Esophagus squamous epithelium (tissue), 5 donors: Measurements from ENCODE around the gene MAGIX. TPM values are rescaled to one million over a fixed set of nuclear protein-coding genes. Genes with fewer than 3 reads are reported as not detected.

Experiments
- DNase-seq: peaks from one replicate; lab custom pipeline; 2025; lab: John Stamatoyannopoulos, UW
- H3K27ac ChIP-seq, 4 donors: fragments of 200-600 bp; sonication (generic); one replicate each; pipeline ENCODE4 v1.5.1; 2016 to 2019; ENCODE audit warnings: mild to moderate bottlenecking in 1 of 4
- H3K27me3 ChIP-seq, 4 donors: fragments of 200-600 bp; sonication (generic); 1 replicate in 3 of 4; 2 replicates in 1 of 4; pipeline versions ENCODE4 v1.5.1 to v1.6.0; 2017 to 2021; ENCODE audit warnings: antibody characterized with exemption in 1 of 4
- H3K36me3 ChIP-seq, 3 donors: fragments of 200-600 bp; sonication (generic); one replicate each; pipeline ENCODE4 v1.5.1; 2016 to 2019
- H3K4me1 ChIP-seq, 3 donors: fragments of 200-600 bp; sonication (generic); one replicate each; pipeline ENCODE4 v1.5.1; 2017 to 2019
- H3K4me3 ChIP-seq, 4 donors: fragments of 200-600 bp; sonication (generic); 1 replicate in 3 of 4; 2 replicates in 1 of 4; pipeline ENCODE4 v1.5.1; 2016 to 2019; ENCODE audit warnings: mild to moderate bottlenecking in 2 of 4, moderate library complexity in 1 of 4
- H3K9me3 ChIP-seq, 3 donors: fragments of 200-600 bp; sonication (generic); one replicate each; pipeline ENCODE4 v1.5.1; 2016 to 2019
- POLR2A ChIP-seq, 4 donors: fragments of 450-650 bp; IDR thresholded peaks; one replicate each; pipeline ENCODE4 v1.6.1; 2017; ENCODE audit warnings: antibody characterized with exemption in 4 of 4, mild to moderate bottlenecking in 4 of 4, moderate library complexity in 3 of 4
- WGBS, 2 donors: methylation state at CpG; one replicate each; pipeline ENCODE4 v1.1.5; 2018; 5-methylcytosine and 5-hydroxymethylcytosine counted together
- intact Hi-C: fragments of 100-400 bp; cut with DNase I; formaldehyde crosslinking; loops from one replicate; pipeline ENCODE4 v1.15.0; 2022
- total RNA-seq, 4 donors: library from RNA; depleted of rRNA; stranded (reverse); fragments of >200 nt; gene quantifications; one replicate each; pipeline ENCODE4 v1.1.0, GENCODE V29; 2016
- TF ChIP-seq, protein P1 (sequence below), 6 experiments: fragments of 450-650 bp in 4 of 6; fragments of 200-600 bp in 2 of 6; sonication (generic) in 2 of 6; IDR thresholded peaks; one replicate each; pipeline ENCODE4 v1.5.1; 2016 to 2019; ENCODE audit warnings: antibody characterized with exemption in 6 of 6, mild to moderate bottlenecking in 4 of 6, moderate library complexity in 4 of 6
- donor health status: DM: yes; HTN: yes; CAD: no.

MAGIX gene
- total RNA-seq, 4 donors from 2014 or later = 5.1 to 15.0 (median 8.5) TPM

DNA sequence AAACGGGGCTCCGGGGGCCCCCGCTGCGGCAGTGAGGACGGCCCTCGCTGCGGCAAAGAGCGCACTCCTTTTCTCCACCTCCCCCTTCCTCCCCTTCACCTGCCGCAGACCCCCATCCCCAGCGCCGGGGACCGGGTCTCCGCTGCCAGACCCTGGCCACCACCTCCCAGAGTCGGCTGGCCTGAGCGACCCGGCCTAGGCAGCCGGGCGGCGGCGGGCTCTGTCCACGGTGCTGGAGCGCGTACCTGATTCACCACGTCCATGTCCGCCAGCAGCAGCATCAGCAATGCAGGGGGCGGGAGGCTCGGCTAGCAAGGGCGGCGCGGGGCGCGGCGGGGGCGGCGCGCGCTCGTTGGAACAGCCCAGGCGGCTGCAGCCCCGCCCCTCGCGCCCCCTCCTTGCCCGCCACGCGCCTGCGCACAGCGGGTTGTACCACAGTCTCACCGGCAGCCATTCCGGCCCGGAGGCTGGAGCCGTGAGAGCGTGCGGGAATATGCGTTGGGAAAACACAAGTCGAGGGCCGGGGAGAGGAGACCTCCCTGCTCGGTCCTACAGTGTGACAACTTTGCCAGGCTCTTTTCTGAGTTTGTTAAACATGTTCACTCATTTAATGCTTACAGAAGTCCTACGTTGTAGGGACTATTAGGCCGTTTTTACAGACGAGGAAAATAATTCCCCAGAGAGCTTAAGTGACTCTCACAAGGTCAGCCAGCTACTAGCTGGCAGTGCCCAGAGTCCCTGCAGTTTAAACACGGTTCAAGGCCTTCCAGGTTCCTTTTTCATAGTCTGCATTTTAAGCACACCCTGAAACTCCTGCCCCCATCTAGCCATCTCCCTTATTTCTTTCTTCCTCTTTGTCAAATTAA is 37.6 kb downstream of the MAGIX start, which contains the start of gene SYP:
Gene SYP, minus strand, starts transcription at position 288 of the 866 bp plus-strand sequence. Its CDS starts 7 bp downstream, at position 281.
- H3K4me3 ChIP-seq = peak within 1 kb of the TSS in 3 of 4 donors; percentile 21 to 58 (median 35)
- H3K4me1 ChIP-seq = peaks cover 0 to 8% (median 3%) of the 10 kb centered on the region in 3 donors
- intact Hi-C loops = loop anchor here (5.0 kb wide), 1 partner anchor 67 kb away; the partner anchor contains the start of gene PPP1R3F
- TF ChIP-seq, protein P1, sequence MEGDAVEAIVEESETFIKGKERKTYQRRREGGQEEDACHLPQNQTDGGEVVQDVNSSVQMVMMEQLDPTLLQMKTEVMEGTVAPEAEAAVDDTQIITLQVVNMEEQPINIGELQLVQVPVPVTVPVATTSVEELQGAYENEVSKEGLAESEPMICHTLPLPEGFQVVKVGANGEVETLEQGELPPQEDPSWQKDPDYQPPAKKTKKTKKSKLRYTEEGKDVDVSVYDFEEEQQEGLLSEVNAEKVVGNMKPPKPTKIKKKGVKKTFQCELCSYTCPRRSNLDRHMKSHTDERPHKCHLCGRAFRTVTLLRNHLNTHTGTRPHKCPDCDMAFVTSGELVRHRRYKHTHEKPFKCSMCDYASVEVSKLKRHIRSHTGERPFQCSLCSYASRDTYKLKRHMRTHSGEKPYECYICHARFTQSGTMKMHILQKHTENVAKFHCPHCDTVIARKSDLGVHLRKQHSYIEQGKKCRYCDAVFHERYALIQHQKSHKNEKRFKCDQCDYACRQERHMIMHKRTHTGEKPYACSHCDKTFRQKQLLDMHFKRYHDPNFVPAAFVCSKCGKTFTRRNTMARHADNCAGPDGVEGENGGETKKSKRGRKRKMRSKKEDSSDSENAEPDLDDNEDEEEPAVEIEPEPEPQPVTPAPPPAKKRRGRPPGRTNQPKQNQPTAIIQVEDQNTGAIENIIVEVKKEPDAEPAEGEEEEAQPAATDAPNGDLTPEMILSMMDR (IDR thresholded peaks at IDR 0.05) = peak in 1 of 6 experiments; percentile 26
- peak in 3 of 4 donors; percentile 52 to 66 (median 63) for TF ChIP-seq POLR2A (IDR thresholded peaks at IDR 0.05)
- H3K9me3 ChIP-seq = no peaks in the 10 kb centered on the region
- no peaks in the 10 kb centered on the region for H3K36me3 ChIP-seq
- 0 to 28% methylated on average over 7 to 22 of the region's 61 CpGs for WGBS, 2 donors
- peak within 1 kb of the TSS in 3 of 4 donors; percentile 54 to 66 (median 55) for H3K27ac ChIP-seq
- no peaks in the 10 kb centered on the region for H3K27me3 ChIP-seq
- peak; percentile 48 for DNase-seq

- Histone ChIP-seq H3K27me3 (no peaks in the 10 kb centered on the region), H3K36me3 (no peaks in the 10 kb centered on the region), H3K4me1 (peaks cover 0 to 8% (median 3%) of the 10 kb centered on the region in 3 donors), H3K9me3 (no peaks in the 10 kb centered on the region), H3K27ac (no peak overlapping the region), H3K4me3 (no peak overlapping the region)
- DNase-seq = no peak
- intact Hi-C loops = no loop called here
- no peak for TF ChIP-seq POLR2A (IDR thresholded peaks at IDR 0.05)
- TF ChIP-seq, protein P1 (IDR thresholded peaks at IDR 0.05) = no peak
- WGBS, 2 donors = 72 to 87% methylated on average over 2 of the region's 2 CpGs
Measured at GRCh38 chrX:49202022-49202421, 39.5 kb downstream of the MAGIX start.

GRCh38 chrX:49203536-49203935 is 41.0 kb downstream of the MAGIX start:
- no peak for DNase-seq
- H3K9me3 ChIP-seq = no peaks in the 10 kb centered on the region
- H3K4me1 ChIP-seq = peaks cover 0 to 8% (median 3%) of the 10 kb centered on the region in 3 donors
- H3K27ac ChIP-seq = no peak overlapping the region
- no peak for TF ChIP-seq POLR2A (IDR thresholded peaks at IDR 0.05)
- TF ChIP-seq, protein P1 (IDR thresholded peaks at IDR 0.05) = no peak
- WGBS, 2 donors = 56 to 59% methylated on average over 3 of the region's 3 CpGs
- H3K27me3 ChIP-seq = no peaks in the 10 kb centered on the region
- no peaks in the 10 kb centered on the region for H3K36me3 ChIP-seq
- no peak overlapping the region for H3K4me3 ChIP-seq
- intact Hi-C loops = no loop called here

DNA sequence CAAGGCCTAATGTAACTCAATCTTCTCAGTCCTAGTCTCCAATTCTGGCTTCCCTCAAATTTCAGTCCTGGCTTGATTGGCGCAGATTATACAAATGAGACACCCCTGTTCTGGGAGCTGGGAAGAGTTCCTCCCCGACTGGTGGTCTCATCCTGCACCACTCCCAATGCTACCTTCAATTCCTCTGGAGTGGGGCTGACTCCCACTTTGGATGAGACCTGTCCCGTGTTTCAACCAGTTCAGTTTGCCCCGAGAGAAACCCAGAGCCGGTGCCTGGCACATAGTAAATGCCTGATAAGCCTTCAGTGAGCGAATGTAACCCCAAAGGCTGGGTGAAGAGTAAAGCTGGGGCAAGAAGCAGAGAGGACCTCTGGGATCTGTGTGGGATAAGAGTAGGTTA is 41.5 kb downstream of the MAGIX start:
- no peaks in the 10 kb centered on the region for H3K9me3 ChIP-seq
- no peaks in the 10 kb centered on the region for H3K27me3 ChIP-seq
- DNase-seq = no peak
- peaks cover 0 to 8% (median 3%) of the 10 kb centered on the region in 3 donors for H3K4me1 ChIP-seq
- H3K36me3 ChIP-seq = no peaks in the 10 kb centered on the region
- H3K4me3 ChIP-seq = no peak overlapping the region
- WGBS, 2 donors = 79 to 83% methylated on average over 2 to 3 of the region's 6 CpGs
- intact Hi-C loops = no loop called here
- TF ChIP-seq, protein P1 (IDR thresholded peaks at IDR 0.05) = no peak
- TF ChIP-seq POLR2A (IDR thresholded peaks at IDR 0.05) = no peak
- no peak overlapping the region for H3K27ac ChIP-seq

GRCh38 chrX:49204709-49205108 is 42.2 kb downstream of the MAGIX start:
- Histone ChIP-seq H3K27ac (no peak overlapping the region), H3K4me3 (no peak overlapping the region), H3K27me3 (peaks cover 0 to 5% (median 0%) of the 10 kb centered on the region in 4 donors), H3K4me1 (peaks cover 0 to 3% (median 1%) of the 10 kb centered on the region in 3 donors), H3K9me3 (no peaks in the 10 kb centered on the region), H3K36me3 (no peaks in the 10 kb centered on the region)
- DNase-seq = no peak
- 43 to 80% methylated on average over 1 to 3 of the region's 4 CpGs for WGBS, 2 donors
- intact Hi-C loops = no loop called here
- TF ChIP-seq, protein P1 (IDR thresholded peaks at IDR 0.05) = no peak
- TF ChIP-seq POLR2A (IDR thresholded peaks at IDR 0.05) = no peak
